Natural killer cell (primary cell): Measurements from ENCODE around the gene CRAT. TPM values are rescaled to one million over a fixed set of nuclear protein-coding genes. Genes with fewer than 3 reads are reported as not detected.

Experiments used
- ATAC-seq, 3 donors: fragments of 150-1000 bp in 2 of 3; fragments of 200-7000 bp in 1 of 3; cut with Tn5 transposase; 1 replicate in 1 of 3; 2 replicates in 2 of 3; pipeline ENCODE4 v1.10.0; 2021; ENCODE audit warnings: mild to moderate bottlenecking in 2 of 3, moderate library complexity in 2 of 3
- DNase-seq, 2 donors: peaks; one replicate each; pipeline versions ENCODE4 v3.0.0 to v3.0.0-alpha.2; 2013 to 2021; ENCODE audit warnings: mixed read lengths in 1 of 2
- H3K27ac ChIP-seq: one replicate; pipeline ENCODE4 v1.5.1; 2013; ENCODE audit warnings: mild to moderate bottlenecking, low read length
- H3K27me3 ChIP-seq: one replicate; pipeline ENCODE4 v1.6.1; 2013; ENCODE audit warnings: low read length; ENCODE audit not compliant: control insufficient read depth, insufficient read depth
- H3K36me3 ChIP-seq: one replicate; pipeline ENCODE4 v1.6.1; 2013; ENCODE audit warnings: low read length; ENCODE audit not compliant: control insufficient read depth, insufficient read depth
- H3K4me1 ChIP-seq: one replicate; pipeline ENCODE4 v1.6.1; 2013; ENCODE audit warnings: low read length; ENCODE audit not compliant: control insufficient read depth, insufficient read depth
- H3K4me3 ChIP-seq: one replicate; pipeline ENCODE4 v1.5.1; 2013; ENCODE audit warnings: low read length
- H3K9me3 ChIP-seq: one replicate; pipeline ENCODE4 v1.6.1; 2013; ENCODE audit warnings: low read length; ENCODE audit not compliant: control insufficient read depth, insufficient read depth
- H3K27ac Mint-ChIP-seq, 2 donors: one replicate each; pipeline ENCODE4 v1.8.0; 2022; ENCODE audit warnings: mild to moderate bottlenecking in 2 of 2, mixed read lengths in 2 of 2, moderate library complexity in 1 of 2
- H3K27me3 Mint-ChIP-seq, 2 donors: one replicate each; pipeline ENCODE4 v1.8.0; 2022; ENCODE audit warnings: low read depth in 2 of 2, mixed read lengths in 2 of 2
- H3K36me3 Mint-ChIP-seq: one replicate; pipeline ENCODE4 v1.8.0; 2022; ENCODE audit warnings: mixed read lengths
- H3K4me1 Mint-ChIP-seq, 2 donors: one replicate each; pipeline ENCODE4 v1.8.0; 2022; ENCODE audit warnings: mixed read lengths in 2 of 2
- H3K4me3 Mint-ChIP-seq: one replicate; pipeline ENCODE4 v1.8.0; 2022; ENCODE audit warnings: mild to moderate bottlenecking, moderate library complexity, mixed read lengths
- H3K9me3 Mint-ChIP-seq, 2 donors: one replicate each; pipeline ENCODE4 v1.8.0; 2022; ENCODE audit warnings: mixed read lengths in 2 of 2
- CTCF ChIP-seq: fragments of 200-600 bp; IDR thresholded peaks from one replicate; pipeline ENCODE4 v1.8.0; 2022; ENCODE audit warnings: antibody characterized with exemption
- WGBS: methylation state at CpG from one replicate; pipeline ENCODE4 v1.1.7; 2013; ENCODE audit warnings: missing lambda C conversion rate; ENCODE audit not compliant: insufficient coverage; 5-methylcytosine and 5-hydroxymethylcytosine counted together
- intact Hi-C: fragments of 100-400 bp; cut with micrococcal nuclease; formaldehyde crosslinking; loops from one replicate; pipeline ENCODE4 v1.14.2; 2022
- total RNA-seq, 4 donors: library from RNA; stranded (reverse); fragments of 120-200 nt in 1 of 4; gene quantifications; one replicate each; pipeline versions ENCODE4 v1.2.3 to v1.2.4, GENCODE V29; 2013 to 2022

The CRAT gene
- total RNA-seq, 3 donors from 2014 or later (not counting 1 experiment from before 2014, with no cell fraction given), result 13.5 to 13.8 (median 13.8) TPM

GRCh38 chr9:129137292-129138143 lies 26.9 kb upstream of the CRAT start:
- Mint-ChIP-seq H3K9me3 (no peaks in the 10 kb centered on the region), H3K4me3 (no peak overlapping the region), H3K27ac (no peak overlapping the region), H3K36me3 (no peaks in the 10 kb centered on the region), H3K4me1 (peaks cover 14 to 31% of the 10 kb centered on the region in 2 donors), H3K27me3 (no peaks in the 10 kb centered on the region)
- H3K4me1 ChIP-seq, result peaks cover 32% of the 10 kb centered on the region
- WGBS, result 94% methylated on average over 19 of the region's 19 CpGs
- H3K4me3 ChIP-seq, result no peak overlapping the region
- H3K27me3 ChIP-seq, result no peaks in the 10 kb centered on the region
- no peak for ATAC-seq
- DNase-seq, result no peak
- intact Hi-C loops, result no loop called here
- TF ChIP-seq CTCF, result no peak
- H3K27ac ChIP-seq, result no peak overlapping the region
- H3K36me3 ChIP-seq, result peaks cover 28% of the 10 kb centered on the region
- no peaks in the 10 kb centered on the region for H3K9me3 ChIP-seq

GRCh38 chr9:129136446-129137035 lies 25.9 kb upstream of the CRAT start:
- H3K36me3 ChIP-seq, result peaks cover 26% of the 10 kb centered on the region
- Mint-ChIP-seq H3K36me3 (no peaks in the 10 kb centered on the region), H3K4me1 (peaks cover 12 to 34% of the 10 kb centered on the region in 2 donors), H3K9me3 (no peaks in the 10 kb centered on the region), H3K27me3 (no peaks in the 10 kb centered on the region), H3K27ac (no peak overlapping the region), H3K4me3 (no peak overlapping the region)
- H3K27me3 ChIP-seq, result no peaks in the 10 kb centered on the region
- H3K9me3 ChIP-seq, result no peaks in the 10 kb centered on the region
- WGBS, result 91% methylated on average over 16 of the region's 16 CpGs
- ATAC-seq (no peak), DNase-seq (no peak)
- intact Hi-C loops, result no loop called here
- no peak overlapping the region for H3K27ac ChIP-seq
- peaks cover 29% of the 10 kb centered on the region for H3K4me1 ChIP-seq
- no peak overlapping the region for H3K4me3 ChIP-seq
- no peak for TF ChIP-seq CTCF

DNA sequence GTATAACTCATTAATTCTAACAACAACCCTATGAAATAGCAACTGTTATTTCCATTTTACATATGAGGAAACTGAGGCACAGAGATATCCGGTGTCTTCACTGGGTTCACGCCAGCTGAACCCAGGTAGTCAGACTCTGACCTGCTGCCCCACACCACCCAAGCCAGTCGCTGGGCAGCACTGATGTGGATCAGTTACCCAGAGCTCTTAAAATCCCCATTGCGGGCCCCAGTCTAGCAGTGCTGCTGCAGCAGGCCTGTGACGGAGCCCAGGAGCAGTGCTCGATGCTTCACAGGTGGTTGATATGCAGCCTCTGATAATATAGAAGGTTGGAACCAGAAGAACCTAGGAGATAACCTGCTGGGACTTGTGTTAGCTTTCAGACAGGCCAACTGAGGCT lies 24.9 kb upstream of the CRAT start:
- H3K9me3 Mint-ChIP-seq, result no peaks in the 10 kb centered on the region
- intact Hi-C loops, result no loop called here
- H3K27ac ChIP-seq, result no peak overlapping the region
- H3K27me3 Mint-ChIP-seq, result no peaks in the 10 kb centered on the region
- peaks cover 32% of the 10 kb centered on the region for H3K36me3 ChIP-seq
- H3K4me3 ChIP-seq, result no peak overlapping the region
- no peaks in the 10 kb centered on the region for H3K9me3 ChIP-seq
- no peak overlapping the region for H3K27ac Mint-ChIP-seq
- WGBS, result 96% methylated on average over 6 of the region's 6 CpGs
- no peak for DNase-seq
- no peak overlapping the region for H3K4me3 Mint-ChIP-seq
- no peaks in the 10 kb centered on the region for H3K27me3 ChIP-seq
- peaks cover 8 to 25% of the 10 kb centered on the region in 2 donors for H3K4me1 Mint-ChIP-seq
- peaks cover 6% of the 10 kb centered on the region for H3K36me3 Mint-ChIP-seq
- no peak for ATAC-seq
- no peak for TF ChIP-seq CTCF
- H3K4me1 ChIP-seq, result peaks cover 22% of the 10 kb centered on the region
